ENCODE results near the gene HSD17B12. TPM values are rescaled to one million over a fixed set of nuclear protein-coding genes. Genes with fewer than 3 reads are reported as not detected.
"Not testable (repeated sequence)": the region's sequence is repeated elsewhere in the genome, so short reads cannot be mapped to it uniquely, and the experiment has no call there.

Gene HSD17B12
- total RNA-seq, 1 donor from 2014 or later: 58.3 TPM

GRCh38 chr11:43676933-43677332 is 3.6 kb upstream of the HSD17B12 start:
- Mint-ChIP-seq H3K27me3 (peaks cover 4% of the 10 kb centered on the region), H3K9me3 (no peaks in the 10 kb centered on the region), H3K36me3 (ENCODE audit: low read depth) (peaks cover 10% of the 10 kb centered on the region), H3K27ac (no peak overlapping the region), H3K4me3 (no peak overlapping the region), H3K4me1 (peaks cover 17% of the 10 kb centered on the region)
- intact Hi-C loops (cut with micrococcal nuclease): no loop called here
- no peak for TF ChIP-seq CTCF (IDR thresholded peaks at IDR 0.05)
- ChIA-PET POLR2A (interaction anchor here (0.6 kb wide), 1 partner anchor 324 kb away, joined by 3 read pairs; no protein-coding TSS in a partner anchor), CTCF (no interaction called here)
- DNase-seq (no peak), ATAC-seq (ENCODE audit: low read depth) (no peak)

- H3K4me1 Mint-ChIP-seq: peaks cover 40% of the 10 kb centered on the region
- intact Hi-C loops (cut with micrococcal nuclease): loop anchor here (2.0 to 5.0 kb wide), 2 partner anchors 199 to 416 kb away; partner anchors contain the start of genes ALKBH3 and EXT2
- H3K27ac Mint-ChIP-seq: peak overlapping the region; percentile 92
- CTCF ChIA-PET: no interaction called here
- DNase-seq (no peak), ATAC-seq (ENCODE audit: low read depth) (no peak)
- H3K27me3 Mint-ChIP-seq: no peaks in the 10 kb centered on the region
- POLR2A ChIA-PET: no interaction called here
- H3K36me3 Mint-ChIP-seq (ENCODE audit: low read depth): peaks cover 33% of the 10 kb centered on the region
- peak overlapping the region; percentile 93 for H3K4me3 Mint-ChIP-seq
- no peak for TF ChIP-seq CTCF (IDR thresholded peaks at IDR 0.05)
- no peaks in the 10 kb centered on the region for H3K9me3 Mint-ChIP-seq
Measured at GRCh38 chr11:43681401-43681942, 934 bp downstream of the HSD17B12 start.

GRCh38 chr11:43682081-43682480 is 1.5 kb downstream of the HSD17B12 start:
- POLR2A ChIA-PET; DNase-seq; CTCF ChIA-PET; ATAC-seq (ENCODE audit: low read depth); H3K9me3 Mint-ChIP-seq; H3K27me3 Mint-ChIP-seq: not testable (repeated sequence)
- peaks cover 33% of the 10 kb centered on the region for H3K36me3 Mint-ChIP-seq (ENCODE audit: low read depth)
- intact Hi-C loops (cut with micrococcal nuclease): loop anchor here (5.0 kb wide), 1 partner anchor 415 kb away; the partner anchor contains the start of gene EXT2
- peaks cover 41% of the 10 kb centered on the region for H3K4me1 Mint-ChIP-seq
- H3K4me3 Mint-ChIP-seq: peak overlapping the region; percentile 93
- H3K27ac Mint-ChIP-seq: peak overlapping the region; percentile 92

- DNase-seq: no peak
Measured at GRCh38 chr11:43685440-43685839, 4.9 kb downstream of the HSD17B12 start.

GRCh38 chr11:43686207-43686606 is 5.7 kb downstream of the HSD17B12 start:
- TF ChIP-seq CTCF (IDR thresholded peaks at IDR 0.05): no peak
- Mint-ChIP-seq H3K27me3 (no peaks in the 10 kb centered on the region), H3K9me3 (no peaks in the 10 kb centered on the region), H3K27ac (no peak overlapping the region), H3K4me3 (no peak overlapping the region), H3K36me3 (ENCODE audit: low read depth) (peaks cover 34% of the 10 kb centered on the region), H3K4me1 (peaks cover 33% of the 10 kb centered on the region)
- intact Hi-C loops (cut with micrococcal nuclease): no loop called here
- ChIA-PET POLR2A (no interaction called here), CTCF (no interaction called here)
- ATAC-seq (ENCODE audit: low read depth) (no peak), DNase-seq (no peak)

More at GRCh38 chr11:43685440-43685839, 4.9 kb downstream of the HSD17B12 start:
- TF ChIP-seq CTCF (IDR thresholded peaks at IDR 0.05): no peak
- intact Hi-C loops (cut with micrococcal nuclease): no loop called here
- Mint-ChIP-seq H3K27ac (no peak overlapping the region), H3K9me3 (no peaks in the 10 kb centered on the region), H3K4me1 (peaks cover 35% of the 10 kb centered on the region), H3K27me3 (no peaks in the 10 kb centered on the region), H3K4me3 (no peak overlapping the region), H3K36me3 (ENCODE audit: low read depth) (peaks cover 39% of the 10 kb centered on the region)
- ChIA-PET CTCF (no interaction called here), POLR2A (no interaction called here)
- ATAC-seq (ENCODE audit: low read depth): no peak
